OCI-LY3 (cell line): ENCODE results near the gene WWTR1.

Source experiments
- H2AFZ ChIP-seq: fragments of 200-600, 300-600 bp; shearing (Covaris generic); 2 replicates; pipeline ENCODE4 v1.6.0; 2014; ENCODE audit warnings: antibody characterized with exemption, low read depth, low read length
- H3K27ac ChIP-seq: fragments of 200-600, 300-600 bp; sonication (generic); 2 replicates; pipeline ENCODE4 v1.5.1; 2014; ENCODE audit warnings: mild to moderate bottlenecking, low read length, moderate library complexity, mixed read lengths
- H3K27me3 ChIP-seq: fragments of 200-600, 300-600 bp; sonication (generic); 2 replicates; pipeline ENCODE4 v1.6.1; 2014; ENCODE audit warnings: low read depth, low read length, mixed read lengths
- H3K36me3 ChIP-seq: fragments of 200-600, 300-600 bp; sonication (generic); replicated peaks from 2 replicates; pipeline ENCODE3; 2014; ENCODE audit warnings: low read depth, low read length, mixed read lengths
- H3K4me1 ChIP-seq: fragments of 300-600, 200-600 bp; sonication (generic); 2 replicates; pipeline ENCODE4 v1.6.1; 2014; ENCODE audit warnings: low read length, mixed read lengths
- H3K4me2 ChIP-seq: fragments of 200-600, 300-600 bp; sonication (generic); 2 replicates; pipeline ENCODE4 v1.6.1; 2014; ENCODE audit warnings: low read length, mixed read lengths
- H3K4me3 ChIP-seq: fragments of 300-600, 200-600 bp; sonication (generic); 2 replicates; pipeline ENCODE4 v1.5.1; 2014; ENCODE audit warnings: antibody characterized with exemption, mild to moderate bottlenecking, low read length, moderate library complexity
- H3K79me2 ChIP-seq: fragments of 300-600, 200-600 bp; shearing (Covaris generic); 2 replicates; pipeline ENCODE4 v1.6.1; 2014; ENCODE audit warnings: mild to moderate bottlenecking, low read length, mixed read lengths
- H3K9ac ChIP-seq: fragments of 300-600, 200-600 bp; shearing (Covaris generic); 2 replicates; pipeline ENCODE4 v1.6.0; 2014; ENCODE audit warnings: mild to moderate bottlenecking, low read length, moderate library complexity
- H3K9me3 ChIP-seq: fragments of 200-600, 300-600 bp; shearing (Covaris generic); 2 replicates; pipeline ENCODE4 v1.6.1; 2014; ENCODE audit warnings: low read length, mixed read lengths; ENCODE audit not compliant: insufficient read depth
- H4K20me1 ChIP-seq: fragments of 200-600, 300-600 bp; sonication (generic); 2 replicates; pipeline ENCODE4 v1.6.1; 2016; ENCODE audit warnings: low read length, mixed read lengths; ENCODE audit not compliant: insufficient read depth
- CTCF ChIP-seq: fragments of 200-600, 300-600 bp; sonication (generic); IDR thresholded peaks from 2 replicates; pipeline ENCODE4 v1.5.1; 2014; ENCODE audit warnings: antibody characterized with exemption, low read length, low read depth
- EZH2phosphoT487 ChIP-seq: fragments of 200-600 bp; shearing (Covaris generic); IDR thresholded peaks from 2 replicates; pipeline ENCODE4 v1.6.1; 2018; ENCODE audit warnings: antibody characterized with exemption, mixed run types, low read depth

The WWTR1 gene

GRCh38 chr3:149528340-149528650 is 129.5 kb downstream of the WWTR1 start:
- Histone ChIP-seq H3K4me3 (no peak overlapping the region), H3K79me2 (no peaks in the 10 kb centered on the region), H3K9me3 (no peaks in the 10 kb centered on the region), H3K27ac (no peak overlapping the region), H3K36me3 (no peaks in the 10 kb centered on the region), H3K4me1 (peaks cover 11% of the 10 kb centered on the region; the same call in 1 of the 2 replicates), H2AFZ (no peak overlapping the region), H3K9ac (no peak overlapping the region), H3K27me3 (peaks cover 5% of the 10 kb centered on the region; the same call in 1 of the 2 replicates), H4K20me1 (no peaks in the 10 kb centered on the region), H3K4me2 (no peak overlapping the region)
- TF ChIP-seq CTCF (no peak), EZH2phosphoT487 (no peak)

GRCh38 chr3:149527531-149528339 is 130.1 kb downstream of the WWTR1 start:
- Histone ChIP-seq H3K27ac (no peak overlapping the region), H3K4me1 (peaks cover 9% of the 10 kb centered on the region; the same call in 1 of the 2 replicates), H3K9ac (no peak overlapping the region), H3K9me3 (no peaks in the 10 kb centered on the region), H3K4me3 (no peak overlapping the region), H2AFZ (no peak overlapping the region), H3K79me2 (no peaks in the 10 kb centered on the region), H3K27me3 (peaks cover 4% of the 10 kb centered on the region; the same call in 1 of the 2 replicates), H4K20me1 (no peaks in the 10 kb centered on the region), H3K36me3 (no peaks in the 10 kb centered on the region), H3K4me2 (no peak overlapping the region)
- TF ChIP-seq CTCF (no peak), EZH2phosphoT487 (no peak)

- no peaks in the 10 kb centered on the region for H3K79me2 ChIP-seq
- no peak overlapping the region for H3K9ac ChIP-seq
- no peaks in the 10 kb centered on the region for H3K4me1 ChIP-seq
- TF ChIP-seq EZH2phosphoT487, result no peak
- no peak overlapping the region for H3K4me2 ChIP-seq
- no peaks in the 10 kb centered on the region for H3K36me3 ChIP-seq
- H3K9me3 ChIP-seq, result no peaks in the 10 kb centered on the region
- H3K27me3 ChIP-seq, result peaks cover 4% of the 10 kb centered on the region; the same call in 1 of the 2 replicates
- no peak overlapping the region for H3K27ac ChIP-seq
- no peak overlapping the region for H2AFZ ChIP-seq
- no peak overlapping the region for H3K4me3 ChIP-seq
- no peaks in the 10 kb centered on the region for H4K20me1 ChIP-seq
Observed at GRCh38 chr3:149523512-149524299, 134.1 kb downstream of the WWTR1 start.

- Histone ChIP-seq H3K4me2 (no peak overlapping the region), H3K4me3 (no peak overlapping the region), H2AFZ (peak overlapping the region; percentile 28; the same call in 1 of the 2 replicates), H3K36me3 (no peaks in the 10 kb centered on the region), H4K20me1 (no peaks in the 10 kb centered on the region), H3K9ac (no peak overlapping the region), H3K27me3 (no peaks in the 10 kb centered on the region), H3K79me2 (no peaks in the 10 kb centered on the region), H3K27ac (no peak overlapping the region), H3K9me3 (no peaks in the 10 kb centered on the region), H3K4me1 (no peaks in the 10 kb centered on the region)
- TF ChIP-seq EZH2phosphoT487 (no peak), CTCF (no peak)
Observed at GRCh38 chr3:149519912-149520311, 137.9 kb downstream of the WWTR1 start.
